Nephron (organoid): ENCODE results near the gene TAF9.
"Not testable (repeated sequence)": the region's sequence is repeated elsewhere in the genome, so short reads cannot be mapped to it uniquely, and the experiment has no call there.

ENCODE experiments used
- H3K27ac Mint-ChIP-seq, 3 experiments: 2 replicates each; pipeline ENCODE4 v1.8.0; 2020; ENCODE audit warnings: mixed read lengths in 3 of 3, mild to moderate bottlenecking in 2 of 3, moderate library complexity in 1 of 3
- H3K27me3 Mint-ChIP-seq: 2 replicates; pipeline ENCODE4 v1.8.0; 2021; ENCODE audit warnings: low read depth, mild to moderate bottlenecking, moderate library complexity, mixed read lengths
- H3K36me3 Mint-ChIP-seq: 2 replicates; pipeline ENCODE4 v1.8.0; 2020; ENCODE audit warnings: low read depth, mixed read lengths
- H3K4me1 Mint-ChIP-seq: 2 replicates; pipeline ENCODE4 v1.8.0; 2020; ENCODE audit warnings: mixed read lengths
- H3K4me3 Mint-ChIP-seq, 3 experiments: 2 replicates each; pipeline ENCODE4 v1.8.0; 2020; ENCODE audit warnings: mild to moderate bottlenecking in 3 of 3, mixed read lengths in 3 of 3, moderate library complexity in 2 of 3
- H3K9me3 Mint-ChIP-seq: 2 replicates; pipeline ENCODE4 v1.8.0; 2020; ENCODE audit warnings: mixed read lengths
- TF ChIP-seq, protein P1 (sequence below), 3 experiments: fragments of 200-600 bp; sonication (generic); IDR thresholded peaks; one replicate each; pipeline ENCODE4 v1.5.0; 2021; ENCODE audit warnings: antibody characterized with exemption in 3 of 3; ENCODE audit not compliant: unreplicated experiment in 3 of 3

The TAF9 gene

GRCh38 chr5:69414885-69415583 is 45.7 kb upstream of the TAF9 start, which contains the start of gene MARVELD2:
TSS of gene MARVELD2 (plus strand) at chr5:69415116. CDS start at chr5:69419386, 4,270 bp downstream.
- Mint-ChIP-seq H3K27ac (peak within 1 kb of the TSS; percentile 46 to 97 (median 65)), H3K4me3 (peak within 1 kb of the TSS; percentile 86 to 88 (median 86)), H3K4me1 (peaks cover 3% of the 10 kb centered on the region), H3K36me3 (peaks cover 54% of the 10 kb centered on the region), H3K27me3 (peaks cover 30% of the 10 kb centered on the region), H3K9me3 (no peaks in the 10 kb centered on the region)
- TF ChIP-seq, protein P1, sequence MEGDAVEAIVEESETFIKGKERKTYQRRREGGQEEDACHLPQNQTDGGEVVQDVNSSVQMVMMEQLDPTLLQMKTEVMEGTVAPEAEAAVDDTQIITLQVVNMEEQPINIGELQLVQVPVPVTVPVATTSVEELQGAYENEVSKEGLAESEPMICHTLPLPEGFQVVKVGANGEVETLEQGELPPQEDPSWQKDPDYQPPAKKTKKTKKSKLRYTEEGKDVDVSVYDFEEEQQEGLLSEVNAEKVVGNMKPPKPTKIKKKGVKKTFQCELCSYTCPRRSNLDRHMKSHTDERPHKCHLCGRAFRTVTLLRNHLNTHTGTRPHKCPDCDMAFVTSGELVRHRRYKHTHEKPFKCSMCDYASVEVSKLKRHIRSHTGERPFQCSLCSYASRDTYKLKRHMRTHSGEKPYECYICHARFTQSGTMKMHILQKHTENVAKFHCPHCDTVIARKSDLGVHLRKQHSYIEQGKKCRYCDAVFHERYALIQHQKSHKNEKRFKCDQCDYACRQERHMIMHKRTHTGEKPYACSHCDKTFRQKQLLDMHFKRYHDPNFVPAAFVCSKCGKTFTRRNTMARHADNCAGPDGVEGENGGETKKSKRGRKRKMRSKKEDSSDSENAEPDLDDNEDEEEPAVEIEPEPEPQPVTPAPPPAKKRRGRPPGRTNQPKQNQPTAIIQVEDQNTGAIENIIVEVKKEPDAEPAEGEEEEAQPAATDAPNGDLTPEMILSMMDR (IDR thresholded peaks at IDR 0.05; ENCODE audit: unreplicated experiment in 3 of 3): peak; percentile 36 to 54 (median 38)

DNA sequence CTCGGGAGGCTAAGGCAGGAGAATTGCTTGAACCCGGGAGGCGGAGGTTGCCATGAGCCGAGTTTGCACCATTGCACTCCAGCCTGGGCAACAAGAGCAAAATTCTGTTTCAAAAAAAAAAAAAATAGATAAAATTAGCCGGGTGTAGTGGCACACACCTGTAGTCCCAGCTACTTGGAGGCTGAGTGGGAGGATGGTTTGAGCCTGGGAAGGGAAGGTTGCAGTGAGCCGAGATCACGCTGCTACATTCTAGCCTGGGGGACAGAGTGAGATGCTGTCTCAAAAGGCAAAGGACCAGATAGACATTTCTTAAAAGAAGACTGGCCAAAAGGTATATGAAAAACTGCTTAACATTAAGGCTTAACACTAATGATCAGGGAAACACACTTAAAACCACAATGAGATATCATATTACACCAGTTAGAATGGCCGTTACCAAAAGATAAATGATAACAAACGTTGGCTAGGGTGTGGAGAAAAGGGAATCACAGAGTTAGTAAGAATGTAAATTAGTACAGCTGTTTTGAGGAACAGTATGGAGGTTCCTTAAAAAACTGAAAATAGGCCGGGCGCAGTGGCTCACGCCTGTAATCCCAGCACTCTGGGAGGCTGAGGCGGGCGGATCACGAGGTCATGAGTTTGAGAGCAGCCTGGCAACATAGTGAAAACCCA is 35.5 kb upstream of the TAF9 start:
- TF ChIP-seq, protein P1 (IDR thresholded peaks at IDR 0.05; ENCODE audit: unreplicated experiment in 3 of 3): no peak

DNA sequence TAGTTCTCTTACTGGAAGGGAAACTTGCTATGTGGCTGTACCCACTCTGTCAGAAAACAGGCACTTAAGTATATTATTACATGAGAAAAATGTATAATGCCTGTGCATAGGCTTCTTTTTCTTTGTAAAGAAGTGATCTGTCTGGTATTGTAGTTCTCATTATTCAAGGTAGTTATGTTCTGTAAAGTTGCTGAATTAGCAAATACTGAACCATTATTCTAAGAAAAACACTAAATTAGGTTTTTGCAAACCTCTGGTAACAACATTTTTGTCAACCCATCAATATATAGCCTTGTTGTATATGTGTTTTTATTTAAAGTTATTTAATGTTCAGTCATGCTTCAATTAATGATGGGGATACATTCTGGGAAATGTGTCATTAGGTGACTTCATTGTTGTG is 9.1 kb upstream of the TAF9 start:
- Mint-ChIP-seq H3K4me1 (no peaks in the 10 kb centered on the region), H3K4me3 (no peak overlapping the region), H3K9me3 (no peaks in the 10 kb centered on the region), H3K27me3 (no peaks in the 10 kb centered on the region), H3K27ac (no peak overlapping the region), H3K36me3 (peaks cover 45% of the 10 kb centered on the region)
- TF ChIP-seq, protein P1 (IDR thresholded peaks at IDR 0.05; ENCODE audit: unreplicated experiment in 3 of 3): no peak

More for the DNA sequence above, 35.5 kb upstream of the TAF9 start:
- Mint-ChIP-seq H3K27me3 (no peaks in the 10 kb centered on the region), H3K4me1 (peaks cover 5% of the 10 kb centered on the region), H3K9me3 (no peaks in the 10 kb centered on the region), H3K27ac (no peak overlapping the region), H3K4me3 (no peak overlapping the region), H3K36me3 (peaks cover 52% of the 10 kb centered on the region)

GRCh38 chr5:69374911-69375446 is 5.7 kb upstream of the TAF9 start:
- no peaks in the 10 kb centered on the region for H3K9me3 Mint-ChIP-seq
- H3K4me1 Mint-ChIP-seq: peaks cover 12% of the 10 kb centered on the region
- H3K4me3 Mint-ChIP-seq: no peak overlapping the region
- H3K27me3 Mint-ChIP-seq: no peaks in the 10 kb centered on the region
- no peak overlapping the region for H3K27ac Mint-ChIP-seq
- TF ChIP-seq, protein P1 (IDR thresholded peaks at IDR 0.05; ENCODE audit: unreplicated experiment in 3 of 3): no peak
- peaks cover 36% of the 10 kb centered on the region for H3K36me3 Mint-ChIP-seq

- Mint-ChIP-seq H3K27ac (peak overlapping the region in 2 of 3 experiments; percentile 24 to 31), H3K4me3 (peak overlapping the region; percentile 61 to 96 (median 70)), H3K36me3 (peaks cover 29% of the 10 kb centered on the region), H3K4me1 (peaks cover 24% of the 10 kb centered on the region), H3K27me3 (no peaks in the 10 kb centered on the region), H3K9me3 (no peaks in the 10 kb centered on the region)
- TF ChIP-seq, protein P1 (IDR thresholded peaks at IDR 0.05; ENCODE audit: unreplicated experiment in 3 of 3): no peak
Observed at GRCh38 chr5:69372394-69372793, 3.1 kb upstream of the TAF9 start.

- H3K4me3 Mint-ChIP-seq: peak overlapping the region; percentile 96 to 97 (median 96)
- peaks cover 23% of the 10 kb centered on the region for H3K36me3 Mint-ChIP-seq
- not testable (repeated sequence) for H3K27me3 Mint-ChIP-seq, H3K9me3 Mint-ChIP-seq
- H3K4me1 Mint-ChIP-seq: peaks cover 24% of the 10 kb centered on the region
- peak overlapping the region; percentile 100 for H3K27ac Mint-ChIP-seq
Observed at GRCh38 chr5:69370335-69370734, 1.0 kb upstream of the TAF9 start.
